ENCODE results near the gene MYL6B.

- TF ChIP-seq CTCF (IDR thresholded peaks at IDR 0.05) (no peak), ZFX (IDR thresholded peaks at IDR 0.05; ENCODE audit: borderline replicate concordance) (no peak)
Measured at GRCh38 chr12:56150563-56150962, 1.8 kb upstream of the MYL6B start.

Data from 22Rv1 (cell line).